ENCODE measurements around the gene ABL1.

ABL1 gene

DNA sequence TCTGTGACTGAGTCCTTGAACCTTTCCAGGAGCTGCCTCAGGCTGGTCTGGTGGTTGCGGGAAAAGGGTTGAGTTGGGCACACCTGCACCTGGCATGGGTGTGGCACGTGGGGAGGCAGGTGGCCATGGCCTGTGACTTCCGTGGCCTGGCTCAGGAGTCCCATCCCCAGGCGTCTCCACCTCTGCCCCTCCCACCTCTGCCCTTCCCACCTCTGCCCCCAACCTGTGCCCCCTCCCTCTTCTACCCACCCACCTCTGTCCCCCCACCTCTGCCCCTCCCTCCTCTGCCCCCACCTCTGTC, 63.4 kb downstream of the ABL1 start:
- TF ChIP-seq, protein P1, sequence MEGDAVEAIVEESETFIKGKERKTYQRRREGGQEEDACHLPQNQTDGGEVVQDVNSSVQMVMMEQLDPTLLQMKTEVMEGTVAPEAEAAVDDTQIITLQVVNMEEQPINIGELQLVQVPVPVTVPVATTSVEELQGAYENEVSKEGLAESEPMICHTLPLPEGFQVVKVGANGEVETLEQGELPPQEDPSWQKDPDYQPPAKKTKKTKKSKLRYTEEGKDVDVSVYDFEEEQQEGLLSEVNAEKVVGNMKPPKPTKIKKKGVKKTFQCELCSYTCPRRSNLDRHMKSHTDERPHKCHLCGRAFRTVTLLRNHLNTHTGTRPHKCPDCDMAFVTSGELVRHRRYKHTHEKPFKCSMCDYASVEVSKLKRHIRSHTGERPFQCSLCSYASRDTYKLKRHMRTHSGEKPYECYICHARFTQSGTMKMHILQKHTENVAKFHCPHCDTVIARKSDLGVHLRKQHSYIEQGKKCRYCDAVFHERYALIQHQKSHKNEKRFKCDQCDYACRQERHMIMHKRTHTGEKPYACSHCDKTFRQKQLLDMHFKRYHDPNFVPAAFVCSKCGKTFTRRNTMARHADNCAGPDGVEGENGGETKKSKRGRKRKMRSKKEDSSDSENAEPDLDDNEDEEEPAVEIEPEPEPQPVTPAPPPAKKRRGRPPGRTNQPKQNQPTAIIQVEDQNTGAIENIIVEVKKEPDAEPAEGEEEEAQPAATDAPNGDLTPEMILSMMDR (conservative IDR thresholded peaks at IDR 0.05; ENCODE audit: low read depth, low read length), result no peak
- no peak for DNase-seq (ENCODE audit: low read depth)
- no peak overlapping the region for H3K4me3 ChIP-seq (ENCODE audit: low read length)

DNA sequence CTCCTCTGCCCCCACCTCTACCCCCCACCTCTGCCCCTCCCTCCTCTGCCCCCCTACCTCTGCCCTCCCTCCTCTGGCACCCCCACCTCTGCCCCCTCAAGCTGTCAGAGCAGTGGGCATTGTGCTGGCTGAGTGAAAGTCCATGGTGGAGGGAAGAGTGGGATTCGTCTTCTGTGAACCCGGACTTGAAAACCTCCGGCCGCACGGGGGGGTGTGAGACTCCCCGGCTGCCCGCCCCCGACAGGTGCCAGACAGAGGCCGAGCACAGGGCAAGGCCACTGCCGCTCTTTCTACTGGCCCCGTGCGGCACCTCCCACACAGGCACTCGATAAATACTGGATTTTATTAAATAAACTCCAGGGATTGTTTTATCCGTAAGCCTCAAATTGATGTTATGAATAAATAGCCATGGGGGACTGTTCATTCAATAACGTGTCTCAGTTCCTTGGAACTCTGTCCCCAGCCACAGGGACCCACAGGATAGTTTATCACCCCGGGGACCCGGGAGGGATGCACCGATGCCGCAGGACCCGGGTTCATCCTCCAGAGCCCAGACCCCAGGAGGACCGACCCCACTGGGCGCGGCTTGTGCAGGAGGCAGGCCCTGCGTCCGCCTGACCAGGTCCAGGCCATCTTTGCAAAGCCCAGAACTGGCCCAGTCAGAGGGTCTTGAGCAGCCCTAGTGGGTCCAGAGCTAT, 64.1 kb downstream of the ABL1 start:
- H3K4me3 ChIP-seq (ENCODE audit: low read length), result no peak overlapping the region
- no peak for DNase-seq (ENCODE audit: low read depth)
- TF ChIP-seq, protein P1 (conservative IDR thresholded peaks at IDR 0.05; ENCODE audit: low read depth, low read length), result no peak

DNA sequence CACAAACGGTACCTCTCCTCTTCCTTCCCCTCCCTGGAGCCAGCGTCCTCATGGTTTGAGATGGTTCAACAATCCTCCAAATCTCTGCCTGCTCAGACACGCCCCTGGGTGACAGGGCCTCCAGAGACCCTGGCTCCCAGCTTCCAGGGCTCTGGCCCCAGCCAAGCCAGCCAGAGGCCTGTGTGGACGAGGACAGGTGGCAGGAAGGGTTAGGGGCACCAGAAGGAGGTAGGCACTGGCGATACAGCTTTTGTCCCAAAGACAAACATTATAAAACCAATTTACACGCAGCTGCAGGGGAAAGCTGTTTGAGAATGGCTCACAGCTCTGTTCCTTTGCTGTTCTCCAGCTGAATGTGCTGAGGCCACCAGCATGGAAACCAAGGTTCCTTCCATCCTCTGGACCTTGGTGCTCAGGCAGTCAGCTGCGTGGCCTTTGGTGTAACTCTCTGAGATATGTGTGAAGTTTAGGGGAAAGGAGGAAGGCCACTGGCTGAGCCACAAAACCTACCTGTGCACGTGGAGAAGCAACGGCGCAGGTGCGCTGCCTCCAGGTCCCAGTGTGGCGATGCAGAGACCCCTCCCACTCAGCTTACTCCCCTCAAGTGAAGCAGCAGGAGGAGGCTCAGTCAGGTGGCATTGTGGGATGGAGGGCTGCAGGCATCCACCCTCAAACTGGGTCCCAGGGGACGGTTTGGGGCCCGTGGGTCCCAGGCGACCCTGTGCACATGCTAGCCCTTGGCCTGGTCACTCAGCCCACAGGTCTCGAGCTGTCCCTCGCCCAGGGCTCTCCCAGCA, 65.8 kb downstream of the ABL1 start:
- DNase-seq (ENCODE audit: low read depth), result no peak
- no peak overlapping the region for H3K4me3 ChIP-seq (ENCODE audit: low read length)
- TF ChIP-seq, protein P1 (conservative IDR thresholded peaks at IDR 0.05; ENCODE audit: low read depth, low read length), result no peak

DNA sequence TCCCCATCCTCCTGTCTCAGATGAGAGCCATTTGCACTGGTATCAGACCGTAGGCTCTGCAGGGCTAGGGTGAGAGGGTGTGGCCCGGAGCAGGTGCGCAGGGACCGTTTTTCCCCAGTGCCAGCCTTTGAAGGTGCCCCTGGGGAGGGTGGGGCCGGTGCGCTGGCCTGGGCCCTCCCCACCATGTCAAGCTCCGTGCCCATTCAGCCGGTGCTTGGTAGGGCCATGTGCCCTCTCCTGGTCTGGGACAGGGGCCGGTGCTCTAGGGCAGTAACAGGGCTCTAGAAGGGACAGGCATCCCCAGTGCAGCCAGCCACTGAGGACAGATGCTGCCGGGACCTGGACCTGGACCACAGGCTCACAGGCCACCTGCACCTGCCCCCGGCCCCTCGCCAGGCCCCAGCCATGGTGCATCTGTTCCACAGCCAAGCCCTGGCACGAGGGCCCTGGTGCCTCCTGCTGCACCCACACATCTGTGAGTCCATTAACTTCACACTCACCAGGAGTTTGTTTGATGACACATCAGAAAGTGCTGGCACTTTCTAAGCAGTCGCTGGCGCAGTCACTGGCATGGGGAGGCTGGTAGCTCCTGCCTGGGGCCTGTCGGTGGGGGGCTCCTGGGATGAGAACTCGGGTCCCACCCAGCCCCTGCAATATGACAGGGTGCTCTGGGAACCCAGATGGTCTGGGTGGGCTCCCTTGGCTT, 66.6 kb downstream of the ABL1 start:
- H3K4me3 ChIP-seq (ENCODE audit: low read length), result no peak overlapping the region
- DNase-seq (ENCODE audit: low read depth), result no peak
- TF ChIP-seq, protein P1 (conservative IDR thresholded peaks at IDR 0.05; ENCODE audit: low read depth, low read length), result no peak

DNA sequence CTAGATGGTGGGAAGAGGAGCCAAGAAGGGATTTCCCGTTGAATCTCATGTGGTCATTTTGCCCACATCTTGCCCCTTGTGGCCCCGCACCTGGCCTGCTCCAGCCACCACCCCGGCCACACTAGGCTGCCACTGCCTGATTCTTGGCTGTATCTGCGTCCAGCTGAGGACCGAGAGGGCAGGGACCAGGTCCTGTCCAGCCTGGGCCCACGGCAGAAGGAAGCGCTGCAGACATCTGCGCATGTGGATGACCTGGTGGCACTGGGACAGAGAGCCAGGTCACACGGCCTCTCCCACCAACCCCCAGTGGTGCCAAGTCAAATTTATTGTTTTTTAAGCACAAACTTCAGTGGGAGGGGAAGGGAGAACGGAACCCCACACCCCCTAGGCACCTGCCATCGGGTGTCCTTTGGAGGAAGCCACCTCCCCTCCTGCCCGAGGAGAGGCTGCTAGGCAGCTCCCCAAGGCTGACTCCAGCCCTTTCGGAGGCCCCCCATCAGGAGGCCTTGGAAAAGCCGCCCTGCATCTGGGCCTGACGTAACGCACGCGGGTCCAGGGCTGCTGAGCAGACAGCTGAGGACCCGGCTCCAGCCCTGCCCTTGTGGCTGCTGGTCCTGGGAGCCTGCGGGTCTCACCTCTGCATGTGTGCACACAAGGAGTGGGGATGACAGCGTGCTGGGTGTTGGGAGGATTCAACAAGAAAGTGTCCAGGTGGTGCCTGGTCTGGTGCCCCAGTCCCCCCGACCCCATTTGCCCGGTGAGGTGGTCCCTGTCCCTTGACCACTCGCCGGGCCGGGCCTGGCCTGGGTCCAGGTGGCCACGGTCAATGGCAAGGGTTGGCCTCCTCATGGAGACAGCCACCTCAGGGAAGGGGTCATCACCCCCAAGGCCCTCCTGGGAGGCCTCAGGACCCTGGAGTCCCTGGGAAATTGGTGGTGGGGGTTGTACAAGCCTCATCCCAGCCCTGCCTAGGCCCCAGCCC, 67.4 kb downstream of the ABL1 start:
- no peak for DNase-seq (ENCODE audit: low read depth)
- H3K4me3 ChIP-seq (ENCODE audit: low read length), result no peak overlapping the region
- TF ChIP-seq, protein P1 (conservative IDR thresholded peaks at IDR 0.05; ENCODE audit: low read depth, low read length), result no peak

DNA sequence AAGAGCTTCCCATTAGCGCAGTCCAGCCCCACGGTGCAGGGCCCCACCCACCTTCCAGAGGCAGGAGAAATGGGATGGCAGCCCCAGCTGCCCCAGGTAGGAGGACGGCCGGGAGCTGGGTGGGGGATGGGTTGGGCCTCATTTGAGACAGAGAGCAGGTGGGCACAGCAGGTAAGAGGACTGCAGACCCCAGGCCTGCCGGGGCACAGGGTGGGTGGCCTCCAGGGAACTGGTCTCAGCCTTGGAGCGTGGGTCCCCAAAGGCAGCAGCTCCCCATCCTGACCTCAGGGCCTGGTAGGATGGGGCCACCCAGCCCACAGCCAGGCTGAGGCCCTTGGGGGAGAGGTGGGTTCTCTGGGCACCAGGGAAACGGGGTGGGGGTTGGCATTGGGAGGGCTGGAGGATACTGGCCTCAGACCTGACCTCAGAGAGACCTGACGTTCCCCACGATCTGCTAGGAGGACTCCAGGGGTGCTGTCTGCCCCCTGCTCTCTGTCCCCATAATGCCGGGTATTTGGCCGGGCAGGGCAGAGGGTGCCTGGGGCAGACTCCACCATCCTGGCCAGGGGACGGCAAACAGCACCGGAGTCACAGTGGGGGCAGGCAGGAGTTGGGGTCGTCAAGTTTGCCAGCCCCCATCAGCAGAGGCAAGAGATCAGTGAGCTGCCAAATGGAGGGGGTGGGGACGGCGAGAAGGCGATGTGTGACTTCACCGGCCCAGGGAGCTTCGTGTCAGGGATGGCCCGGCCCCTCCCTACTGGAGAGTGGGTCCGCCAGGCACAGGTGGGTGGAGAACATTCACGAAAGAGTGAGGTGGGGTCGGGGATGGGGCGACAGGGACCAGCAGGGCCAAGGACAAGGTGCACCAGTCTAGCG, 68.4 kb downstream of the ABL1 start:
- TF ChIP-seq, protein P1 (conservative IDR thresholded peaks at IDR 0.05; ENCODE audit: low read depth, low read length), result no peak
- no peak for DNase-seq (ENCODE audit: low read depth)
- no peak overlapping the region for H3K4me3 ChIP-seq (ENCODE audit: low read length)
